GM12878 (cell line): Measurements from ENCODE around the gene TRIM3. TPM values are rescaled to one million over a fixed set of nuclear protein-coding genes. Genes with fewer than 3 reads are reported as not detected.
A peak's percentile ranks its signal among the peaks of the same experiment; 100 is the strongest.

Source experiments
- CHD4 ChIP-seq: fragments of 200-600 bp; sonication (generic); IDR thresholded peaks from 2 replicates; pipeline ENCODE4 v1.6.1; 2016; ENCODE audit warnings: mild to moderate bottlenecking
- DPF2 ChIP-seq: fragments of 450-650 bp; IDR thresholded peaks from 2 replicates; pipeline ENCODE4 v1.6.1; 2017; ENCODE audit warnings: mild to moderate bottlenecking
- EED ChIP-seq: sonication (generic); IDR thresholded peaks from 2 replicates; pipeline ENCODE4 v1.6.1; 2016; ENCODE audit warnings: antibody characterized with exemption, low read depth
- GATAD2B ChIP-seq: fragments of 450-650 bp; conservative IDR thresholded peaks from 2 replicates; pipeline ENCODE4 v1.6.1; 2017; ENCODE audit warnings: low read depth, mild to moderate bottlenecking, moderate library complexity
- KAT2A ChIP-seq: conservative IDR thresholded peaks from 2 replicates; pipeline ENCODE4 v1.6.1; 2011; ENCODE audit warnings: low read depth, low read length; ENCODE audit not compliant: control insufficient read depth
- MTA3 ChIP-seq: IDR thresholded peaks from 2 replicates; pipeline ENCODE4 v1.6.1; 2012; ENCODE audit warnings: low read length, inconsistent platforms, borderline replicate concordance
- MYC ChIP-seq: IDR thresholded peaks from 2 replicates; pipeline ENCODE4 v1.6.1; 2011; ENCODE audit warnings: mild to moderate bottlenecking, low read length, moderate library complexity, inconsistent platforms; ENCODE audit not compliant: insufficient read depth, insufficient replicate concordance, insufficient read length, severe bottlenecking
- NBN ChIP-seq: fragments of 450-650 bp; IDR thresholded peaks from 2 replicates; pipeline ENCODE4 v1.6.1; 2016
- NR2C1 ChIP-seq: fragments of 450-650 bp; IDR thresholded peaks from 2 replicates; pipeline ENCODE4 v1.6.1; 2017; ENCODE audit warnings: antibody characterized with exemption, mild to moderate bottlenecking, moderate library complexity
- POLR2AphosphoS2 ChIP-seq: IDR thresholded peaks from 2 replicates; pipeline ENCODE4 v1.6.1; 2011; ENCODE audit warnings: low read depth, mild to moderate bottlenecking, low read length, improper control_type of control experiment, moderate library complexity
- POU2F2 ChIP-seq: IDR thresholded peaks from 3 replicates; pipeline ENCODE4 v1.6.1; 2011; ENCODE audit warnings: low read depth, mild to moderate bottlenecking, low read length, borderline replicate concordance
- RAD51 ChIP-seq: fragments of 450-650 bp; IDR thresholded peaks from 2 replicates; pipeline ENCODE4 v1.6.1; 2016; ENCODE audit warnings: moderate library complexity, mild to moderate bottlenecking, inconsistent platforms
- SKIL ChIP-seq: fragments of 450-650 bp; IDR thresholded peaks from 2 replicates; pipeline ENCODE4 v1.6.1; 2017; ENCODE audit warnings: mild to moderate bottlenecking, low read depth, inconsistent platforms; ENCODE audit not compliant: poor library complexity, severe bottlenecking
- SREBF1 ChIP-seq: IDR thresholded peaks from 2 replicates; pipeline ENCODE4 v1.6.1; 2012; ENCODE audit warnings: mild to moderate bottlenecking, low read length
- SUPT20H ChIP-seq: IDR thresholded peaks from 2 replicates; pipeline ENCODE4 v1.6.1; 2011; ENCODE audit warnings: low read depth, mild to moderate bottlenecking, low read length, moderate library complexity, borderline replicate concordance; ENCODE audit not compliant: control insufficient read depth
- TCF12 ChIP-seq: IDR thresholded peaks from 2 replicates; pipeline ENCODE4 v1.6.1; 2011; ENCODE audit warnings: low read depth, mild to moderate bottlenecking, low read length
- YBX1 ChIP-seq: fragments of 450-650 bp; IDR thresholded peaks from 2 replicates; pipeline ENCODE4 v1.6.1; 2016; ENCODE audit warnings: antibody characterized with exemption
- polyA plus RNA-seq, 11 experiments: library from polyadenylated mRNA; depleted of rRNA in 4 of 11; unstranded in 6 of 11; stranded (reverse) in 5 of 11; fragments of >200 nt; fragmentation: Nextera tagmentation in 4 of 11; fragmentation: Illumina TruSeq in 1 of 11; extraction: Ambion mirVana in 4 of 11; extraction: Trizol in 1 of 11; gene quantifications; 1 replicate in 1 of 11; 2 replicates in 10 of 11; pipeline versions ENCODE4 v1.2.1 to v1.2.3, GENCODE V29; 2011 to 2016; ENCODE audit warnings: inconsistent platforms in 2 of 11, missing spikeins in 2 of 11, low read depth in 1 of 11
- total RNA-seq, 4 experiments: library from RNA; depleted of rRNA in 3 of 4; stranded (reverse); fragments of >200 nt in 3 of 4; fragmentation: Illumina TruSeq in 1 of 4; extraction: Trizol in 1 of 4; gene quantifications; 2 replicates each; pipeline versions ENCODE4 v1.2.1 to v1.2.3, GENCODE V29; 2013 to 2021
- TF ChIP-seq, protein P1 (sequence below): IDR thresholded peaks from 2 replicates; pipeline ENCODE4 v1.6.1; 2012; ENCODE audit warnings: mild to moderate bottlenecking, low read depth, low read length
- TF ChIP-seq, protein P2 (sequence below): IDR thresholded peaks from 2 replicates; pipeline ENCODE4 v1.6.1; 2011; ENCODE audit warnings: low read depth, low read length, improper control_type of control experiment, borderline replicate concordance
- TF ChIP-seq, protein P3 (sequence below): IDR thresholded peaks from 2 replicates; pipeline ENCODE4 v1.6.1; 2012; ENCODE audit warnings: low read depth, low read length, improper control_type of control experiment

Gene TRIM3
- total and polyA plus RNA-seq, 10 of the 15 experiments (the other 5 are each of a cell fraction or from before 2014, with no cell fraction given): 0.34 to 11.8 (median 4.8) TPM

DNA sequence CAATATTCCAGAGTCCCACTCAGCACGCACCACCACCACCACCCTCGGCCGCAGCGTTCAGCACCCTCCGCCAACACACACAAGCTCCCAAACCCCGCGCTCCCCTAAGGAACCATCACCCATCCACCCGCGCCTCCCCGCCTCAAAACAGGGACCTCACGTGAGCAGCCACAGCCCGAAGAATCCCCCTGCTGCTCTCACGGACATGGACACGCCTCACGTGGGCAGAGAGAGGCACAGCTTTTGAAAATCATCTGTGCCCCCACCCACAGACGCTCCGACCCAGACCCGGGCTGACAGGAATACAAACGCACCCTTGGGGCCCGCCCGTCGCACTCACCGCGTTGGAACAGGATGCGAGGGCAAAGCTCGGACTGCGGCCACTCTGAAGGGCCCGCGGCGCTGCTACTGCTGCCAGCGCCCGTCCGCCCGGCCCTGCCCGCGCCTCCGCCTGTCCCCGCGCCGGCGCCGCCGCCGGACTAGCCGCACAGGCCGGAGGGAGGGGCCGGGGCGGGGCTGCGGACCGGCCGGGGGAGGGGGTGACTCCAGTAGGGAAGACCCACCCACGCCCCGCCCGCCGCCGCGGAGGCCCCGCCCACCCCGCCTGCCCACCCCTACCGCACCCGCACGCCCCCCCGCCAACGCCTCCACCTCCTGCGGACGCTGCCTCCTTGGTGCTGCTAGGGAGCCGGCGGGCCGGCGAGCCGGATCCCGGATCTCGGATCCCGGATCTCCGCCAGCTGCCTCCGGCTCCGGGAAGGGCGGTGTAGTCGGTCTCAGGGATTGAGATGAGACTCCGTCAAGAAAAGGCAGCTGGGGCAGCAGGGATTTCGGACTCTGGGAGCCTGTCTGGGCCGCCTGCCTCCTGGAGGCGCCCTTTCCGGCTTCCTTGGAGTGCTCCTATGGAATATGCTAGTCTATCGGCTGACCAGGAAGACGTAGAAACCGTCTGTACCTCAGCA is at the start of gene TRIM3 (continued):
- TF ChIP-seq, protein P1, sequence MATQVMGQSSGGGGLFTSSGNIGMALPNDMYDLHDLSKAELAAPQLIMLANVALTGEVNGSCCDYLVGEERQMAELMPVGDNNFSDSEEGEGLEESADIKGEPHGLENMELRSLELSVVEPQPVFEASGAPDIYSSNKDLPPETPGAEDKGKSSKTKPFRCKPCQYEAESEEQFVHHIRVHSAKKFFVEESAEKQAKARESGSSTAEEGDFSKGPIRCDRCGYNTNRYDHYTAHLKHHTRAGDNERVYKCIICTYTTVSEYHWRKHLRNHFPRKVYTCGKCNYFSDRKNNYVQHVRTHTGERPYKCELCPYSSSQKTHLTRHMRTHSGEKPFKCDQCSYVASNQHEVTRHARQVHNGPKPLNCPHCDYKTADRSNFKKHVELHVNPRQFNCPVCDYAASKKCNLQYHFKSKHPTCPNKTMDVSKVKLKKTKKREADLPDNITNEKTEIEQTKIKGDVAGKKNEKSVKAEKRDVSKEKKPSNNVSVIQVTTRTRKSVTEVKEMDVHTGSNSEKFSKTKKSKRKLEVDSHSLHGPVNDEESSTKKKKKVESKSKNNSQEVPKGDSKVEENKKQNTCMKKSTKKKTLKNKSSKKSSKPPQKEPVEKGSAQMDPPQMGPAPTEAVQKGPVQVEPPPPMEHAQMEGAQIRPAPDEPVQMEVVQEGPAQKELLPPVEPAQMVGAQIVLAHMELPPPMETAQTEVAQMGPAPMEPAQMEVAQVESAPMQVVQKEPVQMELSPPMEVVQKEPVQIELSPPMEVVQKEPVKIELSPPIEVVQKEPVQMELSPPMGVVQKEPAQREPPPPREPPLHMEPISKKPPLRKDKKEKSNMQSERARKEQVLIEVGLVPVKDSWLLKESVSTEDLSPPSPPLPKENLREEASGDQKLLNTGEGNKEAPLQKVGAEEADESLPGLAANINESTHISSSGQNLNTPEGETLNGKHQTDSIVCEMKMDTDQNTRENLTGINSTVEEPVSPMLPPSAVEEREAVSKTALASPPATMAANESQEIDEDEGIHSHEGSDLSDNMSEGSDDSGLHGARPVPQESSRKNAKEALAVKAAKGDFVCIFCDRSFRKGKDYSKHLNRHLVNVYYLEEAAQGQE: no peak
- TF ChIP-seq NR2C1: no peak
- TF ChIP-seq SREBF1: no peak
- peak; percentile 57 for TF ChIP-seq GATAD2B
- no peak for TF ChIP-seq YBX1
- no peak for TF ChIP-seq TCF12
- TF ChIP-seq POLR2AphosphoS2: no peak
- no peak for TF ChIP-seq NBN
- no peak for TF ChIP-seq KAT2A
- no peak for TF ChIP-seq MTA3
- TF ChIP-seq, protein P2, sequence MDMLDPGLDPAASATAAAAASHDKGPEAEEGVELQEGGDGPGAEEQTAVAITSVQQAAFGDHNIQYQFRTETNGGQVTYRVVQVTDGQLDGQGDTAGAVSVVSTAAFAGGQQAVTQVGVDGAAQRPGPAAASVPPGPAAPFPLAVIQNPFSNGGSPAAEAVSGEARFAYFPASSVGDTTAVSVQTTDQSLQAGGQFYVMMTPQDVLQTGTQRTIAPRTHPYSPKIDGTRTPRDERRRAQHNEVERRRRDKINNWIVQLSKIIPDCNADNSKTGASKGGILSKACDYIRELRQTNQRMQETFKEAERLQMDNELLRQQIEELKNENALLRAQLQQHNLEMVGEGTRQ: no peak; the same call in 1 of the 2 replicates
- no peak for TF ChIP-seq CHD4
- TF ChIP-seq SKIL: no peak
- peak; percentile 62 for TF ChIP-seq DPF2
- TF ChIP-seq POU2F2: no peak
- no peak for TF ChIP-seq MYC
- no peak for TF ChIP-seq RAD51
- TF ChIP-seq, protein P3, sequence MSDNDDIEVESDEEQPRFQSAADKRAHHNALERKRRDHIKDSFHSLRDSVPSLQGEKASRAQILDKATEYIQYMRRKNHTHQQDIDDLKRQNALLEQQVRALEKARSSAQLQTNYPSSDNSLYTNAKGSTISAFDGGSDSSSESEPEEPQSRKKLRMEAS: no peak
- TF ChIP-seq EED: peak; percentile 30; the same call in 1 of the 2 replicates
- no peak for TF ChIP-seq SUPT20H
